Testis (tissue), 3 donors: Measurements from ENCODE around the gene PFKP. TPM values are rescaled to one million over a fixed set of nuclear protein-coding genes. Genes with fewer than 3 reads are reported as not detected.
"Not testable (repeated sequence)": the region's sequence is repeated elsewhere in the genome, so short reads cannot be mapped to it uniquely, and the experiment has no call there.

Experiments
- DNase-seq: peaks from one replicate; pipeline ENCODE4 v3.0.0-alpha.2; 2019
- H3K27ac ChIP-seq, 2 donors: fragments of 200-600 bp; sonication (generic); one replicate each; pipeline ENCODE4 v1.5.1; 2019
- H3K27me3 ChIP-seq: fragments of 200-600 bp; sonication (generic); one replicate; pipeline ENCODE4 v1.5.1; 2019
- H3K36me3 ChIP-seq: fragments of 200-600 bp; sonication (generic); one replicate; pipeline ENCODE4 v1.5.1; 2017; ENCODE audit warnings: low read depth; ENCODE audit errors: missing control alignments
- H3K4me1 ChIP-seq: fragments of 200-600 bp; sonication (generic); one replicate; pipeline ENCODE4 v1.5.1; 2019
- H3K4me3 ChIP-seq, 2 donors: fragments of 200-600 bp; sonication (generic); one replicate each; pipeline ENCODE4 v1.5.1; 2017 to 2019
- H3K9me3 ChIP-seq: fragments of 200-600 bp; sonication (generic); one replicate; pipeline ENCODE4 v1.5.1; 2017
- POLR2A ChIP-seq: fragments of 450-650 bp; IDR thresholded peaks from one replicate; pipeline ENCODE4 v1.6.1; 2017; ENCODE audit warnings: antibody characterized with exemption, mild to moderate bottlenecking, moderate library complexity
- whole genome bisulfite sequencing, 2 donors: methylation state at CpG; one replicate each; pipeline ENCODE4 v1.1.5; 2018; 5-methylcytosine and 5-hydroxymethylcytosine counted together
- intact Hi-C: fragments of 100-400 bp; cut with DNase I; formaldehyde crosslinking; loops from one replicate; pipeline ENCODE4 v1.15.1; 2023; ENCODE audit warnings: low total_unique reads
- polyA plus RNA-seq: library from polyadenylated mRNA; stranded (reverse); fragments of 350-450 nt; fragmentation: Illumina TruSeq; extraction: RNeasy Lipid Tissue Mini Kit (QIAGEN cat#74804); gene quantifications from one replicate; pipeline ENCODE4 v1.2.3, GENCODE V29; 2014; ENCODE audit warnings: low read depth, low replicate concordance; ENCODE audit not compliant: insufficient read depth
- total RNA-seq, 2 donors: library from RNA; depleted of rRNA; stranded (reverse); fragments of >200 nt; gene quantifications; one replicate each; pipeline ENCODE4 v1.2.3, GENCODE V29; 2016
- TF ChIP-seq, protein P1 (sequence below), 3 experiments: fragments of 450-650 bp in 2 of 3; fragments of 200-600 bp in 1 of 3; sonication (generic) in 1 of 3; IDR thresholded peaks; one replicate each; pipeline ENCODE4 v1.5.1; 2016 to 2019; ENCODE audit warnings: antibody characterized with exemption in 3 of 3, mild to moderate bottlenecking in 2 of 3, moderate library complexity in 1 of 3

Gene PFKP
- total and polyA plus RNA-seq, 3 donors from 2014 or later: 134 to 447 (median 186) TPM

DNA sequence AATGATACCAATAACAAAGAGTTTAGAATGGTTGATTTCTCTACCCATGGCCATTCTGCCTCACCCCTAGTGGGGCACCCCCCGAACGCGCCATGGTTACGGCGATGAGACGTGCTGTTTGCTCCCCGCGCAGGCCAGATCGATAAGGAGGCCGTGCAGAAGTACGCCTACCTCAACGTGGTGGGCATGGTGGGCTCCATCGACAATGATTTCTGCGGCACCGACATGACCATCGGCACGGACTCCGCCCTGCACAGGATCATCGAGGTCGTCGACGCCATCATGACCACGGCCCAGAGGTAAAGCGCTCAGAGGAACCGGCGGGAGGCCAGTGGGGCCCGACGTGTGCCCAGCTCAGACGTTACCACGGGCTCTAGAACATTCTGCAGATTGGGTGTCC lies 36.3 kb downstream of the PFKP start:
- H3K9me3 ChIP-seq: no peaks in the 10 kb centered on the region
- 93 to 95% methylated on average over 30 of the region's 30 CpGs for WGBS, 2 donors
- H3K36me3 ChIP-seq: no peaks in the 10 kb centered on the region
- no peak for DNase-seq
- no peaks in the 10 kb centered on the region for H3K4me1 ChIP-seq
- H3K4me3 ChIP-seq: no peak overlapping the region
- no peaks in the 10 kb centered on the region for H3K27me3 ChIP-seq
- TF ChIP-seq, protein P1, sequence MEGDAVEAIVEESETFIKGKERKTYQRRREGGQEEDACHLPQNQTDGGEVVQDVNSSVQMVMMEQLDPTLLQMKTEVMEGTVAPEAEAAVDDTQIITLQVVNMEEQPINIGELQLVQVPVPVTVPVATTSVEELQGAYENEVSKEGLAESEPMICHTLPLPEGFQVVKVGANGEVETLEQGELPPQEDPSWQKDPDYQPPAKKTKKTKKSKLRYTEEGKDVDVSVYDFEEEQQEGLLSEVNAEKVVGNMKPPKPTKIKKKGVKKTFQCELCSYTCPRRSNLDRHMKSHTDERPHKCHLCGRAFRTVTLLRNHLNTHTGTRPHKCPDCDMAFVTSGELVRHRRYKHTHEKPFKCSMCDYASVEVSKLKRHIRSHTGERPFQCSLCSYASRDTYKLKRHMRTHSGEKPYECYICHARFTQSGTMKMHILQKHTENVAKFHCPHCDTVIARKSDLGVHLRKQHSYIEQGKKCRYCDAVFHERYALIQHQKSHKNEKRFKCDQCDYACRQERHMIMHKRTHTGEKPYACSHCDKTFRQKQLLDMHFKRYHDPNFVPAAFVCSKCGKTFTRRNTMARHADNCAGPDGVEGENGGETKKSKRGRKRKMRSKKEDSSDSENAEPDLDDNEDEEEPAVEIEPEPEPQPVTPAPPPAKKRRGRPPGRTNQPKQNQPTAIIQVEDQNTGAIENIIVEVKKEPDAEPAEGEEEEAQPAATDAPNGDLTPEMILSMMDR (IDR thresholded peaks at IDR 0.05): no peak
- TF ChIP-seq POLR2A: no peak
- no peak overlapping the region for H3K27ac ChIP-seq
- intact Hi-C loops: no loop called here

DNA sequence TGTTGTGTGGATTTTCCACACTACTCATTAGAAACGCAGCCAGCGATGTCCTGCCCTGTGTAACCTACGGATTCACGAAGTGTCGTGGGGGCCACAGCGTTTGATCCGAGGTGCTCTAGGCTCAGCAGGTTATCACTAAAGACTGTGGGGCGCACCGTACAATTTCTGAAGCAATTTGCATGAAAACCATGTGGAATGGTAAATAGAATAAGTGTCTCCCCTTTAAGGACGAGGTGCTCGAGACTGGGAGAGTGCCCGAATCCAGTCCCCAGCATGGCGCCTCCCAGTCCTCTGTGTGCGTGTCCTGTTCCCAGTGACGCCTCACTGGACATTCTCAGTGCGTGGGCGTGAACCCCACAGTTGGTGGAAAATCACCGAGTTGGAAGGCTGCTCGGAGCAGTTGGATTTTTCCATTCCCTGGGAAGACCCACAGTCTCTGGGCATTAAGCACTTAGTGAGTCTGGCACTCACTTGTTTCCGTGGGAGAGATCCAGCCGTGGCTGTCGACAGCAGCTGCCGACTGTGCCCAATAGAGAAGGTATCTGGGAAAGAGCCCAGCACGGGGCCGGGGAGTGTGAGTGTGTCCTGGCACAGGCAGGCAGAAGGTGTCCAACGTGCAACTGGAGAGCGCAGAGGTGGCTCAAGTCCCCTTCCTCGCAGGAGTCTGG lies 37.0 kb downstream of the PFKP start:
- TF ChIP-seq, protein P1 (IDR thresholded peaks at IDR 0.05): no peak
- no peak for TF ChIP-seq POLR2A
- Histone ChIP-seq H3K4me3 (no peak overlapping the region), H3K27me3 (no peaks in the 10 kb centered on the region), H3K9me3 (no peaks in the 10 kb centered on the region), H3K36me3 (no peaks in the 10 kb centered on the region), H3K27ac (no peak overlapping the region), H3K4me1 (no peaks in the 10 kb centered on the region)
- DNase-seq: no peak
- WGBS, 2 donors: 78 to 83% methylated on average over 26 to 28 of the region's 28 CpGs
- intact Hi-C loops: no loop called here

DNA sequence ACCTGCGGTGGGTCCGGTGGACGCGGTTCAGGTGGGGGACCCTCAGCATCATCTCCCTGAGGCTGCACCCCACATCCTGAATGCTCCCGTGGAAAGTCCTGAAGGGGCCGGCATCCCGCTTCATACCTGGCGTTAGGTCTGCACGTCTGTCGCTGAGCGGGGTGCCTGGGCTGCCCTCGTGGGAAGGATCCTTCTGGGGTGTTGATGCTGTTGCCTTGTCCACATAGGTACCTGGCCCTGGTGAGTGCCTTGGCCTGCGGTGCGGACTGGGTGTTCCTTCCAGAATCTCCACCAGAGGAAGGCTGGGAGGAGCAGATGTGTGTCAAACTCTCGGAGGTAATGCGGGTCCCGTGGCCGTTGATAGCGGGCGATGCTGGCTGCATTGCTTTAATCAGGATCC lies 37.8 kb downstream of the PFKP start:
- Histone ChIP-seq H3K4me1 (no peaks in the 10 kb centered on the region), H3K9me3 (no peaks in the 10 kb centered on the region), H3K27me3 (no peaks in the 10 kb centered on the region), H3K27ac (no peak overlapping the region), H3K4me3 (no peak overlapping the region), H3K36me3 (no peaks in the 10 kb centered on the region)
- 84 to 95% methylated on average over 6 to 20 of the region's 20 CpGs for WGBS, 2 donors
- intact Hi-C loops: no loop called here
- no peak for DNase-seq
- TF ChIP-seq POLR2A: no peak
- TF ChIP-seq, protein P1 (IDR thresholded peaks at IDR 0.05): no peak

DNA sequence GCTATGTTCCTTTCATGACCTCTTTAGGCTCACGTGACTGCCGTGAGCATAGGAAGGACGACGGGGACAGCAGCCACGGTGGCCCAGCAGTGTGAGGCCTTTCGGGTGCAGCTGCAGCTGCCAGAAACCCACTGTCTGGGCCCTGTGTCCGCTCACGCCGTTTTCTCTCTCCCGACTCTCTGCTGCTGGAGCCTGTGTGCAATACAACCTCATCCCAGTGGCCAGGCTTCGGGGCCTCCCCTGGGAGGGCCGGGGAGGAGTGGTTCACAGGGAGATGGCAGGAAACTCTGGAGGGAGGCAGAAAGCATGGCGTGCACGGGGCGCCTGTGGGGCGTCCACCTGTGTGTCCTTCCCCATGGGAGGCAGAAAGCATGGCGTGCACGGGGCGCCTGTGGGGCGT lies 38.6 kb downstream of the PFKP start:
- DNase-seq: no peak
- intact Hi-C loops: no loop called here
- Histone ChIP-seq H3K27ac (no peak overlapping the region), H3K4me3 (no peak overlapping the region), H3K36me3 (no peaks in the 10 kb centered on the region), H3K4me1 (no peaks in the 10 kb centered on the region), H3K9me3 (no peaks in the 10 kb centered on the region), H3K27me3 (no peaks in the 10 kb centered on the region)
- TF ChIP-seq, protein P1 (IDR thresholded peaks at IDR 0.05): no peak
- no peak for TF ChIP-seq POLR2A
- 70 to 82% methylated on average over 9 to 19 of the region's 20 CpGs for WGBS, 2 donors

DNA sequence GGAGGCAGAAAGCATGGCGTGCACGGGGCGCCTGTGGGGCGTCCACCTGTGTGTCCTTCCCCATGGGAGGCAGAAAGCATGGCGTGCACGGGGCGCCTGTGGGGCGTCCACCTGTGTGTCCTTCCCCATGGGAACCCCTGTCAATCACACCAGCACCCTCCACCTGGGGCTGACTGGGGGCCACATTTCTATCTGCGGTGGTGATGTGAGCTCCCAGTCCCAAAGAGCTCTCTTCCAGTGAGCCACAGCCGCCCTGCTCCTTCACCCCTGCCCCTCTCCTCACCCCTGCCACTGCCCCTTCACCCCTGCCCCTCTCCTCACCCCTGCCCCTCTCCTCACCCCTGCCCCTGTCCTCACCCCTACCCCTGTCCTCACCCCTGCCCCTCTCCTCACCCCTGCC lies 39.0 kb downstream of the PFKP start:
- H3K36me3 ChIP-seq, DNase-seq, H3K9me3 ChIP-seq, intact Hi-C loops, H3K4me1 ChIP-seq, H3K4me3 ChIP-seq, H3K27me3 ChIP-seq, H3K27ac ChIP-seq: not testable (repeated sequence)
- WGBS, 2 donors: 85 to 100% methylated on average over 5 to 6 of the region's 10 CpGs
